H1 (cell line): Measurements from ENCODE around the gene MED13. TPM values are rescaled to one million over a fixed set of nuclear protein-coding genes. Genes with fewer than 3 reads are reported as not detected.

Experiments
- CBX5 ChIP-seq: fragments of 300-800, 300-1000 bp; sonication (generic); IDR thresholded peaks from 2 replicates; pipeline ENCODE4 v1.7.1; 2016; ENCODE audit warnings: antibody characterized with exemption, low read length, low read depth
- CTBP2 ChIP-seq: IDR thresholded peaks from 2 replicates; pipeline ENCODE4 v1.7.0; 2011; ENCODE audit warnings: borderline replicate concordance, mild to moderate bottlenecking, moderate library complexity, mixed read lengths, low read length; ENCODE audit not compliant: insufficient read depth, insufficient read length
- RAD21 ChIP-seq, 2 experiments: IDR thresholded peaks in 1 of 2; conservative IDR thresholded peaks in 1 of 2; 2 replicates each; pipeline ENCODE4 v1.6.1; 2011; ENCODE audit warnings: low read depth in 2 of 2, low read length in 2 of 2, improper control_type of control experiment in 1 of 2, inconsistent platforms in 1 of 2, mild to moderate bottlenecking in 1 of 2, moderate library complexity in 1 of 2
- ZNF274 ChIP-seq: IDR thresholded peaks from 2 replicates; pipeline ENCODE4 v1.7.0; 2012; ENCODE audit warnings: low read length, borderline replicate concordance; ENCODE audit errors: extremely low read depth
- polyA plus RNA-seq, 7 experiments: library from polyadenylated mRNA; depleted of rRNA in 3 of 7; stranded (reverse) in 5 of 7; unstranded in 2 of 7; fragments of >200 nt in 5 of 7; fragments of 200-250 nt in 2 of 7; gene quantifications; 1 replicate in 5 of 7; 2 replicates in 1 of 7; 4 replicates in 1 of 7; pipeline versions ENCODE4 v1.2.1 to v1.2.3, GENCODE V29; 2011 to 2013; ENCODE audit warnings: missing spikeins in 2 of 7, mixed read lengths in 2 of 7
- total RNA-seq: library from RNA; stranded (reverse); fragmentation: NEBNext Ultra II Directional; extraction: Animal tissue kit (Norgen Biotek cat#: 25700); gene quantifications from 2 replicates; pipeline ENCODE4 v1.2.1, GENCODE V29; 2021
- TF ChIP-seq, protein P1 (sequence below): fragments of 300-600 bp; sonication (generic); IDR thresholded peaks from 2 replicates; pipeline ENCODE4 v1.7.1; 2012; ENCODE audit warnings: low read length, moderate library complexity, mild to moderate bottlenecking, inconsistent platforms; ENCODE audit not compliant: insufficient replicate concordance
- TF ChIP-seq, protein P2 (sequence below), 3 experiments: IDR thresholded peaks; 1 replicate in 2 of 3; 2 replicates in 1 of 3; pipeline versions ENCODE4 v1.5.1 to v1.6.1; 2011; ENCODE audit warnings: low read length in 3 of 3, mild to moderate bottlenecking in 3 of 3, inconsistent platforms in 2 of 3, low read depth in 1 of 3, moderate library complexity in 1 of 3; ENCODE audit not compliant: insufficient read depth in 1 of 3; ENCODE audit errors: control extremely low read depth in 1 of 3

The MED13 gene
- total and polyA plus RNA-seq, 2 of the 8 experiments (the other 6 are each of a cell fraction or from before 2014, with no cell fraction given), result 11.3 to 44.8 TPM

- TF ChIP-seq, protein P1, sequence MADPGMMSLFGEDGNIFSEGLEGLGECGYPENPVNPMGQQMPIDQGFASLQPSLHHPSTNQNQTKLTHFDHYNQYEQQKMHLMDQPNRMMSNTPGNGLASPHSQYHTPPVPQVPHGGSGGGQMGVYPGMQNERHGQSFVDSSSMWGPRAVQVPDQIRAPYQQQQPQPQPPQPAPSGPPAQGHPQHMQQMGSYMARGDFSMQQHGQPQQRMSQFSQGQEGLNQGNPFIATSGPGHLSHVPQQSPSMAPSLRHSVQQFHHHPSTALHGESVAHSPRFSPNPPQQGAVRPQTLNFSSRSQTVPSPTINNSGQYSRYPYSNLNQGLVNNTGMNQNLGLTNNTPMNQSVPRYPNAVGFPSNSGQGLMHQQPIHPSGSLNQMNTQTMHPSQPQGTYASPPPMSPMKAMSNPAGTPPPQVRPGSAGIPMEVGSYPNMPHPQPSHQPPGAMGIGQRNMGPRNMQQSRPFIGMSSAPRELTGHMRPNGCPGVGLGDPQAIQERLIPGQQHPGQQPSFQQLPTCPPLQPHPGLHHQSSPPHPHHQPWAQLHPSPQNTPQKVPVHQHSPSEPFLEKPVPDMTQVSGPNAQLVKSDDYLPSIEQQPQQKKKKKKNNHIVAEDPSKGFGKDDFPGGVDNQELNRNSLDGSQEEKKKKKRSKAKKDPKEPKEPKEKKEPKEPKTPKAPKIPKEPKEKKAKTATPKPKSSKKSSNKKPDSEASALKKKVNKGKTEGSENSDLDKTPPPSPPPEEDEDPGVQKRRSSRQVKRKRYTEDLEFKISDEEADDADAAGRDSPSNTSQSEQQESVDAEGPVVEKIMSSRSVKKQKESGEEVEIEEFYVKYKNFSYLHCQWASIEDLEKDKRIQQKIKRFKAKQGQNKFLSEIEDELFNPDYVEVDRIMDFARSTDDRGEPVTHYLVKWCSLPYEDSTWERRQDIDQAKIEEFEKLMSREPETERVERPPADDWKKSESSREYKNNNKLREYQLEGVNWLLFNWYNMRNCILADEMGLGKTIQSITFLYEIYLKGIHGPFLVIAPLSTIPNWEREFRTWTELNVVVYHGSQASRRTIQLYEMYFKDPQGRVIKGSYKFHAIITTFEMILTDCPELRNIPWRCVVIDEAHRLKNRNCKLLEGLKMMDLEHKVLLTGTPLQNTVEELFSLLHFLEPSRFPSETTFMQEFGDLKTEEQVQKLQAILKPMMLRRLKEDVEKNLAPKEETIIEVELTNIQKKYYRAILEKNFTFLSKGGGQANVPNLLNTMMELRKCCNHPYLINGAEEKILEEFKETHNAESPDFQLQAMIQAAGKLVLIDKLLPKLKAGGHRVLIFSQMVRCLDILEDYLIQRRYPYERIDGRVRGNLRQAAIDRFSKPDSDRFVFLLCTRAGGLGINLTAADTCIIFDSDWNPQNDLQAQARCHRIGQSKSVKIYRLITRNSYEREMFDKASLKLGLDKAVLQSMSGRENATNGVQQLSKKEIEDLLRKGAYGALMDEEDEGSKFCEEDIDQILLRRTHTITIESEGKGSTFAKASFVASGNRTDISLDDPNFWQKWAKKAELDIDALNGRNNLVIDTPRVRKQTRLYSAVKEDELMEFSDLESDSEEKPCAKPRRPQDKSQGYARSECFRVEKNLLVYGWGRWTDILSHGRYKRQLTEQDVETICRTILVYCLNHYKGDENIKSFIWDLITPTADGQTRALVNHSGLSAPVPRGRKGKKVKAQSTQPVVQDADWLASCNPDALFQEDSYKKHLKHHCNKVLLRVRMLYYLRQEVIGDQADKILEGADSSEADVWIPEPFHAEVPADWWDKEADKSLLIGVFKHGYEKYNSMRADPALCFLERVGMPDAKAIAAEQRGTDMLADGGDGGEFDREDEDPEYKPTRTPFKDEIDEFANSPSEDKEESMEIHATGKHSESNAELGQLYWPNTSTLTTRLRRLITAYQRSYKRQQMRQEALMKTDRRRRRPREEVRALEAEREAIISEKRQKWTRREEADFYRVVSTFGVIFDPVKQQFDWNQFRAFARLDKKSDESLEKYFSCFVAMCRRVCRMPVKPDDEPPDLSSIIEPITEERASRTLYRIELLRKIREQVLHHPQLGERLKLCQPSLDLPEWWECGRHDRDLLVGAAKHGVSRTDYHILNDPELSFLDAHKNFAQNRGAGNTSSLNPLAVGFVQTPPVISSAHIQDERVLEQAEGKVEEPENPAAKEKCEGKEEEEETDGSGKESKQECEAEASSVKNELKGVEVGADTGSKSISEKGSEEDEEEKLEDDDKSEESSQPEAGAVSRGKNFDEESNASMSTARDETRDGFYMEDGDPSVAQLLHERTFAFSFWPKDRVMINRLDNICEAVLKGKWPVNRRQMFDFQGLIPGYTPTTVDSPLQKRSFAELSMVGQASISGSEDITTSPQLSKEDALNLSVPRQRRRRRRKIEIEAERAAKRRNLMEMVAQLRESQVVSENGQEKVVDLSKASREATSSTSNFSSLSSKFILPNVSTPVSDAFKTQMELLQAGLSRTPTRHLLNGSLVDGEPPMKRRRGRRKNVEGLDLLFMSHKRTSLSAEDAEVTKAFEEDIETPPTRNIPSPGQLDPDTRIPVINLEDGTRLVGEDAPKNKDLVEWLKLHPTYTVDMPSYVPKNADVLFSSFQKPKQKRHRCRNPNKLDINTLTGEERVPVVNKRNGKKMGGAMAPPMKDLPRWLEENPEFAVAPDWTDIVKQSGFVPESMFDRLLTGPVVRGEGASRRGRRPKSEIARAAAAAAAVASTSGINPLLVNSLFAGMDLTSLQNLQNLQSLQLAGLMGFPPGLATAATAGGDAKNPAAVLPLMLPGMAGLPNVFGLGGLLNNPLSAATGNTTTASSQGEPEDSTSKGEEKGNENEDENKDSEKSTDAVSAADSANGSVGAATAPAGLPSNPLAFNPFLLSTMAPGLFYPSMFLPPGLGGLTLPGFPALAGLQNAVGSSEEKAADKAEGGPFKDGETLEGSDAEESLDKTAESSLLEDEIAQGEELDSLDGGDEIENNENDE, result no peak
- peak; percentile 48 to 65; a peak in 3 of 4 replicates for TF ChIP-seq RAD21 (IDR thresholded peaks at IDR 0.05 in 1 of 2, conservative IDR thresholded peaks at IDR 0.05 in 1 of 2; ENCODE audit: low read depth in 2 of 2, low read length in 2 of 2)
- no peak for TF ChIP-seq CTBP2
- TF ChIP-seq, protein P2, sequence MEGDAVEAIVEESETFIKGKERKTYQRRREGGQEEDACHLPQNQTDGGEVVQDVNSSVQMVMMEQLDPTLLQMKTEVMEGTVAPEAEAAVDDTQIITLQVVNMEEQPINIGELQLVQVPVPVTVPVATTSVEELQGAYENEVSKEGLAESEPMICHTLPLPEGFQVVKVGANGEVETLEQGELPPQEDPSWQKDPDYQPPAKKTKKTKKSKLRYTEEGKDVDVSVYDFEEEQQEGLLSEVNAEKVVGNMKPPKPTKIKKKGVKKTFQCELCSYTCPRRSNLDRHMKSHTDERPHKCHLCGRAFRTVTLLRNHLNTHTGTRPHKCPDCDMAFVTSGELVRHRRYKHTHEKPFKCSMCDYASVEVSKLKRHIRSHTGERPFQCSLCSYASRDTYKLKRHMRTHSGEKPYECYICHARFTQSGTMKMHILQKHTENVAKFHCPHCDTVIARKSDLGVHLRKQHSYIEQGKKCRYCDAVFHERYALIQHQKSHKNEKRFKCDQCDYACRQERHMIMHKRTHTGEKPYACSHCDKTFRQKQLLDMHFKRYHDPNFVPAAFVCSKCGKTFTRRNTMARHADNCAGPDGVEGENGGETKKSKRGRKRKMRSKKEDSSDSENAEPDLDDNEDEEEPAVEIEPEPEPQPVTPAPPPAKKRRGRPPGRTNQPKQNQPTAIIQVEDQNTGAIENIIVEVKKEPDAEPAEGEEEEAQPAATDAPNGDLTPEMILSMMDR (IDR thresholded peaks at IDR 0.05; ENCODE audit: control extremely low read depth in 1 of 3, insufficient read depth in 1 of 3, low read depth in 1 of 3, low read length in 3 of 3), result peak; percentile 71 to 75 (median 71)
- TF ChIP-seq ZNF274, result no peak
- no peak for TF ChIP-seq CBX5
These were observed 762 bp upstream of the MED13 start (continued) for GRCh38 chr17:62065611-62066468.
